AG09319 (cell line): ENCODE measurements around the gene KIF26A.

Source experiments
- DNase-seq: peaks from one replicate; pipeline ENCODE4 v3.0.0-alpha.2; 2010; ENCODE audit warnings: low read depth; ENCODE audit errors: extremely low read depth
- TF ChIP-seq, protein P1 (sequence below): IDR thresholded peaks from 2 replicates; pipeline ENCODE4 v1.5.1; 2011; ENCODE audit warnings: low read depth, mild to moderate bottlenecking, inconsistent platforms, low read length, moderate library complexity

Gene KIF26A

GRCh38 chr14:104135904-104136471 lies 2.4 kb upstream of the KIF26A start:
- DNase-seq: no peak
- TF ChIP-seq, protein P1, sequence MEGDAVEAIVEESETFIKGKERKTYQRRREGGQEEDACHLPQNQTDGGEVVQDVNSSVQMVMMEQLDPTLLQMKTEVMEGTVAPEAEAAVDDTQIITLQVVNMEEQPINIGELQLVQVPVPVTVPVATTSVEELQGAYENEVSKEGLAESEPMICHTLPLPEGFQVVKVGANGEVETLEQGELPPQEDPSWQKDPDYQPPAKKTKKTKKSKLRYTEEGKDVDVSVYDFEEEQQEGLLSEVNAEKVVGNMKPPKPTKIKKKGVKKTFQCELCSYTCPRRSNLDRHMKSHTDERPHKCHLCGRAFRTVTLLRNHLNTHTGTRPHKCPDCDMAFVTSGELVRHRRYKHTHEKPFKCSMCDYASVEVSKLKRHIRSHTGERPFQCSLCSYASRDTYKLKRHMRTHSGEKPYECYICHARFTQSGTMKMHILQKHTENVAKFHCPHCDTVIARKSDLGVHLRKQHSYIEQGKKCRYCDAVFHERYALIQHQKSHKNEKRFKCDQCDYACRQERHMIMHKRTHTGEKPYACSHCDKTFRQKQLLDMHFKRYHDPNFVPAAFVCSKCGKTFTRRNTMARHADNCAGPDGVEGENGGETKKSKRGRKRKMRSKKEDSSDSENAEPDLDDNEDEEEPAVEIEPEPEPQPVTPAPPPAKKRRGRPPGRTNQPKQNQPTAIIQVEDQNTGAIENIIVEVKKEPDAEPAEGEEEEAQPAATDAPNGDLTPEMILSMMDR: no peak

- TF ChIP-seq, protein P1: no peak
- DNase-seq: no peak
Measured at GRCh38 chr14:104136472-104137296, 1.7 kb upstream of the KIF26A start.

GRCh38 chr14:104137297-104138097 lies 890 bp upstream of the KIF26A start:
- no peak for DNase-seq

GRCh38 chr14:104138718-104139459 lies 502 bp downstream of the KIF26A start:
- no peak for DNase-seq
- TF ChIP-seq, protein P1: no peak

More at GRCh38 chr14:104137297-104138097, 890 bp upstream of the KIF26A start:
- TF ChIP-seq, protein P1: peak; percentile 44

DNA sequence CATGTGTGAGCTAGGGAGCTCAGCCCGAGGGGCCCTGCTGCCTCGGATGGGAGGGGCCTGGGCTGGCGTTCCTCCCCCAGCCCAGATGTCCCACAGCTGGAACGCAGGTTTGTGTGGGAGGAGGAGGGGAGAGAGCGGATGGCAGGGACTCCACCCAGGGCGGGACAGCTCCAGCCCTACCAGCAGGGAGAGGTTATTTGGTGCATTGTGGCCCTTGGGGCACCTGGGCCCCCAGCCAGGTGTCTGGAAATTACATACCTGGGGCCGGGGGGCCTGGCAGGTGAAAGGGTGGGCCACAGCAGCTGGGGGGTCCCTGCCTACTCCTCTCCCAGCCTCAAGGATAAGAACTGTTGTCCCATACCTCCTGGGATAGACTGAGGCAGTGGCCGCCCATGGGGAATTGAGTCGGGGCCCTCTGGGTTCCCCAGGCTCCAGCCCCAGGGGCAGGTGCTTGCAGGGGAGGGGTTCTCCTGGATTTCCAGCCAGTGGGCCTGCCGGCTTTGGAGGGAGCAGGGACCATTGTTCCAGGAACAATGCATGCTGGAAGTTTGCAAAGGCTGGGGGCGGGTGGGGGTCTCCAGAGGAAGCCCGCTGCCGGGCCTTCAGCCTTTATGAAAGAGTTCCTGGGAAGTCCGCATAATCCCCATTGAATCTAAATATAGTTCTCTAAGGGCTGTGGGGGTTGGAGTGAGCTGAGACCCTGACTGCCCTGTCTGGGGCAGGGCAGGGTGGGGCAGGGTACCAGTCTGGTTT lies 1.2 kb downstream of the KIF26A start:
- TF ChIP-seq, protein P1: no peak
- DNase-seq: no peak

DNA sequence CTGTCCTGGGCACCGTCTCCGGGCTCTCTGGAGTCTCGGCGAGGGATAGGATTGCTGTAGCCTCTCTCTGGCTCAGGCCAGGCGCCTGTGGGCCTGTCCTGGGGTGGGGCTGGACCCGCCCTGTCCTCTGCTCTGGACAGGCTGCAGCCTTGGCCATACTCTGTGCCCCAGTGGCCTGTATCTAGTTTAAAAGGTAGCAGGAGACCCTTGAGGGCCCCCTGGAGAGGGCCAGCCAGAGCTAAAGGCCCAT lies 1.8 kb downstream of the KIF26A start:
- no peak for DNase-seq
- TF ChIP-seq, protein P1: no peak
